GM12874 (cell line): ENCODE measurements around the gene WFDC1.

Experiments
- CTCF ChIP-seq: IDR thresholded peaks from 2 replicates; pipeline ENCODE4 v1.5.1; 2011; ENCODE audit warnings: low read depth, mild to moderate bottlenecking, control low read depth, low read length, moderate library complexity; ENCODE audit not compliant: insufficient read depth

Gene WFDC1

GRCh38 chr16:84321932-84322331 lies 27.3 kb downstream of the WFDC1 start:
- no peak for TF ChIP-seq CTCF

- no peak for TF ChIP-seq CTCF
Observed at GRCh38 chr16:84322749-84323148, 28.1 kb downstream of the WFDC1 start.

GRCh38 chr16:84323606-84324005 lies 28.9 kb downstream of the WFDC1 start:
- TF ChIP-seq CTCF, result no peak

- no peak for TF ChIP-seq CTCF
Observed at GRCh38 chr16:84324434-84325262, 30.0 kb downstream of the WFDC1 start.

- TF ChIP-seq CTCF, result no peak
Observed at GRCh38 chr16:84326545-84326944, 31.9 kb downstream of the WFDC1 start.

GRCh38 chr16:84327926-84328505 lies 33.3 kb downstream of the WFDC1 start:
- TF ChIP-seq CTCF, result no peak

GRCh38 chr16:84329016-84329415 lies 34.3 kb downstream of the WFDC1 start:
- no peak for TF ChIP-seq CTCF
